ENCODE measurements around the gene SMAD6. TPM values are rescaled to one million over a fixed set of nuclear protein-coding genes. Genes with fewer than 3 reads are reported as not detected.

SMAD6 gene
- total RNA-seq, 1 experiment from 2014 or later: 6.6 TPM

GRCh38 chr15:66778314-66778665 lies 76.3 kb downstream of the SMAD6 start:
- Histone ChIP-seq H3K9me2 (ENCODE audit: insufficient read depth) (no peaks in the 10 kb centered on the region), H3K9me3 (ENCODE audit: control insufficient read depth in 1 of 2, insufficient read depth in 1 of 2, low read depth in 1 of 2, low read length in 2 of 2) (no peaks in the 10 kb centered on the region), H4K20me1 (ENCODE audit: insufficient read depth) (no peaks in the 10 kb centered on the region), H3K9ac (ENCODE audit: low read length) (no peak overlapping the region), H3K27me3 (ENCODE audit: insufficient read depth, low read length) (no peaks in the 10 kb centered on the region), H3K36me3 (ENCODE audit: control insufficient read depth in 1 of 2, insufficient read depth in 2 of 2, low read length in 2 of 2) (no peaks in the 10 kb centered on the region), H2AFZ (ENCODE audit: low read depth, low read length, poor library complexity, severe bottlenecking) (no peak overlapping the region), H3K4me2 (ENCODE audit: low read length) (peak overlapping the region; percentile 26; the same call in 1 of the 2 replicates), H3K4me1 (ENCODE audit: control insufficient read depth in 1 of 2, insufficient read depth in 2 of 2, low read length in 2 of 2) (peaks cover 59 to 69% of the 10 kb centered on the region in 2 experiments), H3K27ac (ENCODE audit: low read depth, low read length) (no peak overlapping the region), H3K79me2 (ENCODE audit: insufficient read depth, low read length) (no peaks in the 10 kb centered on the region), H3K4me3 (replicated peaks in 1 of 2; ENCODE audit: low read depth in 1 of 2, low read length in 2 of 2) (no peak overlapping the region)
- POLR2A ChIA-PET: interaction anchor here (1.1 kb wide), 1 partner anchor 11 kb away, joined by 3 read pairs; no protein-coding TSS in a partner anchor
- CTCF ChIA-PET: interaction anchor here (0.6 to 3.6 kb wide), 4 partner anchors 11 to 526 kb away, joined by 3 to 16 read pairs (median 4); no protein-coding TSS in a partner anchor
- ATAC-seq (no peak), DNase-seq (ENCODE audit: low read depth, low spot score) (no peak)
- BruUV-seq (replicated peaks): no TSS peak
- TF ChIP-seq ZNF274 (IDR thresholded peaks at IDR 0.05; ENCODE audit: low read depth, low read length) (no peak), SRF (IDR thresholded peaks at IDR 0.05; ENCODE audit: low read depth) (no peak)
- TF ChIP-seq, protein P1, sequence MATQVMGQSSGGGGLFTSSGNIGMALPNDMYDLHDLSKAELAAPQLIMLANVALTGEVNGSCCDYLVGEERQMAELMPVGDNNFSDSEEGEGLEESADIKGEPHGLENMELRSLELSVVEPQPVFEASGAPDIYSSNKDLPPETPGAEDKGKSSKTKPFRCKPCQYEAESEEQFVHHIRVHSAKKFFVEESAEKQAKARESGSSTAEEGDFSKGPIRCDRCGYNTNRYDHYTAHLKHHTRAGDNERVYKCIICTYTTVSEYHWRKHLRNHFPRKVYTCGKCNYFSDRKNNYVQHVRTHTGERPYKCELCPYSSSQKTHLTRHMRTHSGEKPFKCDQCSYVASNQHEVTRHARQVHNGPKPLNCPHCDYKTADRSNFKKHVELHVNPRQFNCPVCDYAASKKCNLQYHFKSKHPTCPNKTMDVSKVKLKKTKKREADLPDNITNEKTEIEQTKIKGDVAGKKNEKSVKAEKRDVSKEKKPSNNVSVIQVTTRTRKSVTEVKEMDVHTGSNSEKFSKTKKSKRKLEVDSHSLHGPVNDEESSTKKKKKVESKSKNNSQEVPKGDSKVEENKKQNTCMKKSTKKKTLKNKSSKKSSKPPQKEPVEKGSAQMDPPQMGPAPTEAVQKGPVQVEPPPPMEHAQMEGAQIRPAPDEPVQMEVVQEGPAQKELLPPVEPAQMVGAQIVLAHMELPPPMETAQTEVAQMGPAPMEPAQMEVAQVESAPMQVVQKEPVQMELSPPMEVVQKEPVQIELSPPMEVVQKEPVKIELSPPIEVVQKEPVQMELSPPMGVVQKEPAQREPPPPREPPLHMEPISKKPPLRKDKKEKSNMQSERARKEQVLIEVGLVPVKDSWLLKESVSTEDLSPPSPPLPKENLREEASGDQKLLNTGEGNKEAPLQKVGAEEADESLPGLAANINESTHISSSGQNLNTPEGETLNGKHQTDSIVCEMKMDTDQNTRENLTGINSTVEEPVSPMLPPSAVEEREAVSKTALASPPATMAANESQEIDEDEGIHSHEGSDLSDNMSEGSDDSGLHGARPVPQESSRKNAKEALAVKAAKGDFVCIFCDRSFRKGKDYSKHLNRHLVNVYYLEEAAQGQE (IDR thresholded peaks at IDR 0.05; ENCODE audit: low read depth): no peak
- RAD21 ChIA-PET (ENCODE audit: low non-redundant PET in 1 of 2, low total read pairs in 2 of 2, uncharacterized antibody in 2 of 2, unreplicated experiment in 2 of 2): interaction anchor here in 1 of 2 experiments (1.2 kb wide), 1 partner anchor 73 kb away, joined by 3 read pairs; no protein-coding TSS in a partner anchor
- intact Hi-C loops (cut with micrococcal nuclease): no loop called here

DNA sequence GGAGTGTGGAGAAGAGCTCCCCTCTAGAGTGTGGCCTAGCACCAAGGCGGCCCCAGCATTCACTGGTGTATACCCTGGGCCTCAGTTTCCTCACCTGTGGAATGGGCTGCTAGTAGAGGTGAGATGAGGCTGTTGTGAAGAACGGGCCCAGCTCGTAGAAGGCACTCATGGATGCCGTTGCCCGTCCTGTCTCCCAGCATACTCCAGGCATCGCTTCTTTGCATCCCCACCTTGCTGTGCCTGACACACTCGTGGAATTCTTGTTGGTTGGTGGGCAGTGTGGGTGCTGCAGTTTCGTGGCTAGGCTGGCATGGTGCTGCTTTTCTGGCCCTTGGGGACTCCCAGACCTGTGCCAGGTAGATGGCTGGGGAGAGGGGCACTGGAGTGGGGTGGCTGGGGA lies 76.7 kb downstream of the SMAD6 start:
- Histone ChIP-seq H3K4me3 (replicated peaks in 1 of 2; ENCODE audit: low read depth in 1 of 2, low read length in 2 of 2) (no peak overlapping the region), H3K4me1 (ENCODE audit: control insufficient read depth in 1 of 2, insufficient read depth in 2 of 2, low read length in 2 of 2) (peaks cover 55 to 66% of the 10 kb centered on the region in 2 experiments), H2AFZ (ENCODE audit: low read depth, low read length, poor library complexity, severe bottlenecking) (no peak overlapping the region), H3K27me3 (ENCODE audit: insufficient read depth, low read length) (no peaks in the 10 kb centered on the region), H3K9me3 (ENCODE audit: control insufficient read depth in 1 of 2, insufficient read depth in 1 of 2, low read depth in 1 of 2, low read length in 2 of 2) (no peaks in the 10 kb centered on the region), H3K9ac (ENCODE audit: low read length) (peak overlapping the region; percentile 49; the same call in 1 of the 2 replicates), H3K79me2 (ENCODE audit: insufficient read depth, low read length) (no peaks in the 10 kb centered on the region), H3K9me2 (ENCODE audit: insufficient read depth) (no peaks in the 10 kb centered on the region), H3K27ac (ENCODE audit: low read depth, low read length) (no peak overlapping the region), H4K20me1 (ENCODE audit: insufficient read depth) (no peaks in the 10 kb centered on the region), H3K4me2 (ENCODE audit: low read length) (peak overlapping the region; percentile 64), H3K36me3 (ENCODE audit: control insufficient read depth in 1 of 2, insufficient read depth in 2 of 2, low read length in 2 of 2) (no peaks in the 10 kb centered on the region)
- DNase-seq (ENCODE audit: low read depth, low spot score) (no peak), ATAC-seq (no peak)
- BruUV-seq (replicated peaks): no TSS peak
- intact Hi-C loops (cut with micrococcal nuclease): no loop called here
- ChIA-PET RAD21 (ENCODE audit: low non-redundant PET in 1 of 2, low total read pairs in 2 of 2, uncharacterized antibody in 2 of 2, unreplicated experiment in 2 of 2) (interaction anchor here in 1 of 2 experiments (1.2 kb wide), 1 partner anchor 73 kb away, joined by 3 read pairs; no protein-coding TSS in a partner anchor), CTCF (interaction anchor here (0.8 to 3.6 kb wide), 3 partner anchors 10 to 160 kb away, joined by 4 to 16 read pairs (median 5); no protein-coding TSS in a partner anchor), POLR2A (interaction anchor here (1.1 kb wide), 1 partner anchor 10 kb away, joined by 3 read pairs; no protein-coding TSS in a partner anchor)
- TF ChIP-seq RAD21 (IDR thresholded peaks at IDR 0.05; ENCODE audit: low read depth) (no peak), POLR2A (IDR thresholded peaks at IDR 0.05; ENCODE audit: borderline replicate concordance, extremely low read depth, insufficient read depth, insufficient read length) (no peak), SIN3A (IDR thresholded peaks at IDR 0.05; ENCODE audit: low read depth) (no peak), CBX3 (IDR thresholded peaks at IDR 0.05; ENCODE audit: low read depth) (no peak), POLR2AphosphoS5 (IDR thresholded peaks at IDR 0.05; ENCODE audit: low read depth, low read length) (no peak), CEBPB (IDR thresholded peaks at IDR 0.05; ENCODE audit: low read depth) (no peak), ZBTB33 (IDR thresholded peaks at IDR 0.05; ENCODE audit: extremely low read depth, insufficient replicate concordance, low read length) (no peak)
- TF ChIP-seq, protein P1 (IDR thresholded peaks at IDR 0.05; ENCODE audit: low read depth): no peak

Measured in HCT116 (cell line).